Left ventricle myocardium inferior (tissue), 1 donor: ENCODE measurements around the gene FLYWCH1. TPM values are rescaled to one million over a fixed set of nuclear protein-coding genes. Genes with fewer than 3 reads are reported as not detected.

Experiments
- DNase-seq: peaks from one replicate; pipeline ENCODE4 v3.0.0-alpha.2; 2020
- H3K27ac ChIP-seq: fragments of 200-600 bp; replicated peaks from 2 replicates; pipeline ENCODE4 v1.8.0; 2021
- H3K27me3 ChIP-seq: fragments of 200-600 bp; 2 replicates; pipeline ENCODE4 v1.8.0; 2021; ENCODE audit warnings: low read depth
- H3K36me3 ChIP-seq: fragments of 200-600 bp; 2 replicates; pipeline ENCODE4 v1.8.0; 2021
- H3K4me1 ChIP-seq: fragments of 200-600 bp; 2 replicates; pipeline ENCODE4 v1.8.0; 2021
- H3K4me3 ChIP-seq: fragments of 200-600 bp; 2 replicates; pipeline ENCODE4 v1.8.0; 2021; ENCODE audit warnings: mild to moderate bottlenecking, moderate library complexity
- H3K9me3 ChIP-seq: fragments of 200-600 bp; replicated peaks from 2 replicates; pipeline ENCODE4 v1.8.0; 2021
- intact Hi-C: fragments of 100-400 bp; cut with micrococcal nuclease; formaldehyde crosslinking; loops from one replicate; pipeline ENCODE4 v1.11.0; 2022
- long read RNA-seq: library from polyadenylated mRNA; unstranded; transcript quantifications from one replicate; pipeline ENCODE4 v2.0.0, GENCODE V29; 2021
- total RNA-seq: library from RNA; stranded (reverse); fragmentation: NEBNext Ultra II Directional; extraction: Animal tissue kit (Norgen Biotek cat#: 25700); gene quantifications from one replicate; pipeline ENCODE4 v1.2.1, GENCODE V29; 2021
- TF ChIP-seq, protein P1 (sequence below): fragments of 200-600 bp; IDR thresholded peaks from 2 replicates; pipeline ENCODE4 v1.8.0; 2021; ENCODE audit warnings: antibody characterized with exemption, mild to moderate bottlenecking, borderline replicate concordance
- donor health status: DM: no; HTN: yes; CAD: no; lungs with severe emphysema.

FLYWCH1 gene, protein sequence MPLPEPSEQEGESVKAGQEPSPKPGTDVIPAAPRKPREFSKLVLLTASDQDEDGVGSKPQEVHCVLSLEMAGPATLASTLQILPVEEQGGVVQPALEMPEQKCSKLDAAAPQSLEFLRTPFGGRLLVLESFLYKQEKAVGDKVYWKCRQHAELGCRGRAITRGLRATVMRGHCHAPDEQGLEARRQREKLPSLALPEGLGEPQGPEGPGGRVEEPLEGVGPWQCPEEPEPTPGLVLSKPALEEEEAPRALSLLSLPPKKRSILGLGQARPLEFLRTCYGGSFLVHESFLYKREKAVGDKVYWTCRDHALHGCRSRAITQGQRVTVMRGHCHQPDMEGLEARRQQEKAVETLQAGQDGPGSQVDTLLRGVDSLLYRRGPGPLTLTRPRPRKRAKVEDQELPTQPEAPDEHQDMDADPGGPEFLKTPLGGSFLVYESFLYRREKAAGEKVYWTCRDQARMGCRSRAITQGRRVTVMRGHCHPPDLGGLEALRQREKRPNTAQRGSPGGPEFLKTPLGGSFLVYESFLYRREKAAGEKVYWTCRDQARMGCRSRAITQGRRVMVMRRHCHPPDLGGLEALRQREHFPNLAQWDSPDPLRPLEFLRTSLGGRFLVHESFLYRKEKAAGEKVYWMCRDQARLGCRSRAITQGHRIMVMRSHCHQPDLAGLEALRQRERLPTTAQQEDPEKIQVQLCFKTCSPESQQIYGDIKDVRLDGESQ
- 35.7 TPM for total RNA-seq
- long read RNA-seq, full-length matches to known transcripts: 130 of 186 reads
- long read RNA-seq, partial matches to known transcripts: 29 of 186 reads
- long read RNA-seq, other reads (novel, unspliced or antisense): 27 of 186 reads

DNA sequence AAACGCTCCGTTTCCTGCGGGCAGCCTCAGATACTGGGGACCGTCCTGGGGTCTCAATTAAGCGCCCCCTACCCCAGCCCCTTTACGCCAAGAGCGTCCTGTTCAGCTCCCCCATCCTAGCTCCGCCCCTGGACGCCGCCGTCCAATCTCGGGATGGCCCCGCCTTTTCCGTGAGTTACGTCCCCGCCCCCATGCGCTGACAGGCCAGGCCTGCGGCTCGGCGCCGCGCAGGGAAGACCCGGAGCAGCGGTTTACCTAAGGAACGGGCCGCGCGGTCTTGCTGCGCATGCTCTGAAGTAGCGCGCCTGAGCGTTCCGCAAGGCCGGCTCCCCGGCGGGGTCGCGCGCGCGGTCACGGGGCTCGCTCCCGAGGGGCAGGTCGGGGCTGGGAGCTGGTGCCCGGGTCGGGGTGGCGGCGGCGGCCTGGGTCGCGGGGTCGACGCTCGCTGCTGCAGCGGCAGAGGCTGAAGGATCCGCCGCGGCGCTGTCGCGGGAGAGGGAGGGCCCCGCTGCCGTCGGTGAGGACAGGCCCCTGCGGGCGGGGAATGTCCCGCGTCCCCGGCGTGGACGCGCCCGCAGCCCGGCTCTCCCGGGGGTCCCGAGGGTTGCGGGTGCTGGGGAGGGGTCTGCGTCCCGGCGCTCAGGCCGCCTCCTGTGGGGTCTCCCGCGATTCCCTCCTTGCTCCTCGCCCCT is at the start of gene FLYWCH1:
Gene FLYWCH1, plus strand, starts transcription at position 294 of the 692 bp plus-strand sequence. CDS start 17,755 bp downstream, outside the sequence.
- Histone ChIP-seq H3K9me3 (no peaks in the 10 kb centered on the region), H3K36me3 (peaks cover 30% of the 10 kb centered on the region), H3K4me3 (peak within 1 kb of the TSS; percentile 91), H3K4me1 (peaks cover 33% of the 10 kb centered on the region), H3K27me3 (no peaks in the 10 kb centered on the region), H3K27ac (peak within 1 kb of the TSS; percentile 94)
- peak; percentile 99 for DNase-seq
- TF ChIP-seq, protein P1, sequence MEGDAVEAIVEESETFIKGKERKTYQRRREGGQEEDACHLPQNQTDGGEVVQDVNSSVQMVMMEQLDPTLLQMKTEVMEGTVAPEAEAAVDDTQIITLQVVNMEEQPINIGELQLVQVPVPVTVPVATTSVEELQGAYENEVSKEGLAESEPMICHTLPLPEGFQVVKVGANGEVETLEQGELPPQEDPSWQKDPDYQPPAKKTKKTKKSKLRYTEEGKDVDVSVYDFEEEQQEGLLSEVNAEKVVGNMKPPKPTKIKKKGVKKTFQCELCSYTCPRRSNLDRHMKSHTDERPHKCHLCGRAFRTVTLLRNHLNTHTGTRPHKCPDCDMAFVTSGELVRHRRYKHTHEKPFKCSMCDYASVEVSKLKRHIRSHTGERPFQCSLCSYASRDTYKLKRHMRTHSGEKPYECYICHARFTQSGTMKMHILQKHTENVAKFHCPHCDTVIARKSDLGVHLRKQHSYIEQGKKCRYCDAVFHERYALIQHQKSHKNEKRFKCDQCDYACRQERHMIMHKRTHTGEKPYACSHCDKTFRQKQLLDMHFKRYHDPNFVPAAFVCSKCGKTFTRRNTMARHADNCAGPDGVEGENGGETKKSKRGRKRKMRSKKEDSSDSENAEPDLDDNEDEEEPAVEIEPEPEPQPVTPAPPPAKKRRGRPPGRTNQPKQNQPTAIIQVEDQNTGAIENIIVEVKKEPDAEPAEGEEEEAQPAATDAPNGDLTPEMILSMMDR: no peak
- intact Hi-C loops: no loop called here

DNA sequence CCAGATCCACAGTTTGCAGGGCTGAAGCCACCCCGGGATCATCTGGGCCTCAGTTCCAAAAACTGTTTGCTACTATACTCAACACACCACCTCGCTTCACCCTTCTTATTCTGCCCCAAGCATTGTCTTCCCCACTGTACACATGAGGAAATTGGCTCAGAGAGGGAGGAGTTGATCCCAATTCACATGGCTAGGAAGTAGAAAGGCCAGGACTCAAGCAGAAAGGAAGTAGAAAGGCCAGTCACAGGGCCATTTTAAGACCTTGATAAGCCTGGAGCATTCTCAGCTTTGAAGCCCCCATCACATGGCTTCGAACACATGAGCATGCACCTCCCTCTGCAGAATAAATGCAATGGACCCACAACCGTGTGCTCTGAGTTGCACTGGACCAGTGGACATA is 46.1 kb upstream of the FLYWCH1 start:
- Histone ChIP-seq H3K36me3 (no peaks in the 10 kb centered on the region), H3K27me3 (peaks cover 24% of the 10 kb centered on the region), H3K4me1 (peaks cover 10% of the 10 kb centered on the region), H3K4me3 (no peak overlapping the region), H3K27ac (no peak overlapping the region), H3K9me3 (peaks cover 14% of the 10 kb centered on the region)
- intact Hi-C loops: no loop called here
- no peak for DNase-seq
- TF ChIP-seq, protein P1: no peak

DNA sequence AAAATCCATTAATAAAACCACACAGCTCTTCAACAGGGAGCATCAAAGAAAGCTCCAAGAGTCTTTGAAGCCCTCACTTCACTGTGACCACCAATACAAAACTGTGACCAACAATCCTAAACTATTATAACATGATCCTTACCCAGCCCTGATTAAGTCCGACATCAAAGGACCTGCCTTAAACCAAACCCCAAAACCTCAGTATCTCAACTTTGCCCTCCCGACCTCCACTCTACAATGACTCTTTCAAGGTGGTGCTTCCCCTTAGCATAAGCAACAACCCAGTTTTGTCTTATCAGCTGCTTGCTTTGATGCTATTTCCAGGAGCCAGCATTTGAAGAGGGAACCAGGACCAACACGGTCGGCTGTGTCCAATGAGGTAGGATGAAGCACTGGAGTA is 45.3 kb upstream of the FLYWCH1 start:
- Histone ChIP-seq H3K4me1 (peaks cover 10% of the 10 kb centered on the region), H3K9me3 (peaks cover 6% of the 10 kb centered on the region), H3K4me3 (no peak overlapping the region), H3K27me3 (peaks cover 17% of the 10 kb centered on the region), H3K27ac (no peak overlapping the region), H3K36me3 (no peaks in the 10 kb centered on the region)
- DNase-seq: no peak
- TF ChIP-seq, protein P1: no peak
- intact Hi-C loops: no loop called here

DNA sequence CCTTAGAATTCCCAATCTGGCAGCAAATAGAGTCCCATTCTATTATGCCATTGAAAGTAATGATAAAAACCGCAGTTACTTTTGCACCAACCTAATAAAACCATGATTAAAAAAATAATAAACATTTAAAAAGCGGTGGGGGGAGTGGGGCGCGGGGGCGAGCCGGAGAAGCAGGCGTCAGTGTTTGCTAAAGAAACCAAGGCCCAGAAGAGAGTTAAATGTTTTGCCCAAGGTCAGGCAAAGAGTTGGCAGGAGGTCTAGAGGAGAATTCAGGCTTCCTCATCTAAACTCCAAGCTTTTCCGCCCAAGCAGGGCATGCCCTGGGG is 44.1 kb upstream of the FLYWCH1 start:
- H3K36me3 ChIP-seq: no peaks in the 10 kb centered on the region
- H3K4me1 ChIP-seq: peaks cover 10% of the 10 kb centered on the region
- TF ChIP-seq, protein P1: no peak
- no peaks in the 10 kb centered on the region for H3K9me3 ChIP-seq
- peak overlapping the region; percentile 94 for H3K27ac ChIP-seq
- peak overlapping the region; percentile 72 for H3K4me3 ChIP-seq
- no peak for DNase-seq
- peaks cover 6% of the 10 kb centered on the region for H3K27me3 ChIP-seq
- intact Hi-C loops: no loop called here
